HCT116 (cell line): ENCODE measurements around the gene DIPK1A.
"Not testable (repeated sequence)": the region's sequence is repeated elsewhere in the genome, so short reads cannot be mapped to it uniquely, and the experiment has no call there.

Experiments used
- EGR1 ChIP-seq: IDR thresholded peaks from 2 replicates; pipeline ENCODE4 v1.6.1; 2012; ENCODE audit warnings: low read depth
- EZH2 ChIP-seq: fragments of 200-600 bp; sonication (generic); IDR thresholded peaks from 2 replicates; pipeline ENCODE4 v1.6.1; 2017; ENCODE audit warnings: antibody characterized with exemption, mixed run types
- EZH2phosphoT487 ChIP-seq: fragments of 200-600 bp; IDR thresholded peaks from 2 replicates; pipeline ENCODE4 v1.6.1; 2018; ENCODE audit warnings: antibody characterized with exemption, borderline replicate concordance
- POLR2A ChIP-seq: IDR thresholded peaks from 2 replicates; pipeline ENCODE4 v1.7.0; 2011; ENCODE audit warnings: borderline replicate concordance; ENCODE audit not compliant: insufficient read depth, insufficient read length; ENCODE audit errors: extremely low read depth
- POLR2AphosphoS5 ChIP-seq: IDR thresholded peaks from 2 replicates; pipeline ENCODE4 v1.6.1; 2011; ENCODE audit warnings: mild to moderate bottlenecking, low read depth, low read length, moderate library complexity
- RAD21 ChIP-seq: IDR thresholded peaks from 2 replicates; pipeline ENCODE4 v1.6.1; 2012; ENCODE audit warnings: low read depth, mild to moderate bottlenecking
- SIN3A ChIP-seq: IDR thresholded peaks from 2 replicates; pipeline ENCODE4 v1.6.1; 2012; ENCODE audit warnings: low read depth
- SP1 ChIP-seq: IDR thresholded peaks from 2 replicates; pipeline ENCODE4 v1.6.1; 2012; ENCODE audit warnings: low read depth
- YY1 ChIP-seq: IDR thresholded peaks from 2 replicates; pipeline ENCODE4 v1.6.1; 2011; ENCODE audit warnings: low read length, low read depth, moderate library complexity, mild to moderate bottlenecking; ENCODE audit not compliant: insufficient replicate concordance; ENCODE audit errors: extremely low read depth
- ZNF274 ChIP-seq: fragments of 200-500 bp; sonication (Bioruptor generic); IDR thresholded peaks from 2 replicates; pipeline ENCODE4 v1.6.1; 2014; ENCODE audit warnings: mild to moderate bottlenecking, low read depth, low read length, inconsistent platforms
- TF ChIP-seq, protein P1 (sequence below): IDR thresholded peaks from 2 replicates; pipeline ENCODE4 v1.6.1; 2012
- TF ChIP-seq, protein P2 (sequence below), 3 experiments: fragments of 200-600 bp in 1 of 3; sonication (generic) in 1 of 3; IDR thresholded peaks in 2 of 3; conservative IDR thresholded peaks in 1 of 3; 2 replicates each; pipeline ENCODE4 v1.5.1; 2012 to 2017; ENCODE audit warnings: low read depth in 2 of 3, low read length in 2 of 3, antibody characterized with exemption in 1 of 3, borderline replicate concordance in 1 of 3, control low read depth in 1 of 3, mild to moderate bottlenecking in 1 of 3, mixed read lengths in 1 of 3, mixed run types in 1 of 3, moderate library complexity in 1 of 3; ENCODE audit not compliant: insufficient read depth in 1 of 3
- TF ChIP-seq, protein P3 (sequence below): IDR thresholded peaks from 2 replicates; pipeline ENCODE4 v1.6.1; 2012
- TF ChIP-seq, protein P4 (sequence below): IDR thresholded peaks from 2 replicates; pipeline ENCODE4 v1.6.1; 2012; ENCODE audit warnings: low read depth

DNA sequence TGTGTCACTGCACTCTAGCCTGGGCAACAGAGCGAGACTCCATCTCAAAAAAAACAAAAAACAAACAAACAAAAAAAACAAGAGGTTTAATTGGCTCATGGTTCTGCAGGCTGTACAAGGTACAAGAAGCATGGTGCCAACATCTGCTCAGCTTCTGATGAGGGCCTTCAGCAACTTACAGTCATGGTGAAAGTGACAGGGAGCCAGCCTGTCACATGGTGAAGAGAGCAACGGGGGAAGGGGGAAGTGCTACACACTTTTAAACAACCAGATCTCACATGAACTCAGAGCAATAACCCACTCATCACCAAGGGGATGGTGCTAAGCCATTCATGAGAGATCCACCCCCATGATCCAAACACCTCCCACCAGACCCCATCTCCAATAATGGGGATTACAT, 63.2 kb downstream of the DIPK1A start:
- TF ChIP-seq EZH2, EZH2phosphoT487, POLR2AphosphoS5, YY1, POLR2A, RAD21, SIN3A, EGR1, SP1, ZNF274: not testable (repeated sequence)
- TF ChIP-seq, protein P1, sequence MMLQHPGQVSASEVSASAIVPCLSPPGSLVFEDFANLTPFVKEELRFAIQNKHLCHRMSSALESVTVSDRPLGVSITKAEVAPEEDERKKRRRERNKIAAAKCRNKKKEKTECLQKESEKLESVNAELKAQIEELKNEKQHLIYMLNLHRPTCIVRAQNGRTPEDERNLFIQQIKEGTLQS: not testable (repeated sequence)
- TF ChIP-seq, protein P2, sequence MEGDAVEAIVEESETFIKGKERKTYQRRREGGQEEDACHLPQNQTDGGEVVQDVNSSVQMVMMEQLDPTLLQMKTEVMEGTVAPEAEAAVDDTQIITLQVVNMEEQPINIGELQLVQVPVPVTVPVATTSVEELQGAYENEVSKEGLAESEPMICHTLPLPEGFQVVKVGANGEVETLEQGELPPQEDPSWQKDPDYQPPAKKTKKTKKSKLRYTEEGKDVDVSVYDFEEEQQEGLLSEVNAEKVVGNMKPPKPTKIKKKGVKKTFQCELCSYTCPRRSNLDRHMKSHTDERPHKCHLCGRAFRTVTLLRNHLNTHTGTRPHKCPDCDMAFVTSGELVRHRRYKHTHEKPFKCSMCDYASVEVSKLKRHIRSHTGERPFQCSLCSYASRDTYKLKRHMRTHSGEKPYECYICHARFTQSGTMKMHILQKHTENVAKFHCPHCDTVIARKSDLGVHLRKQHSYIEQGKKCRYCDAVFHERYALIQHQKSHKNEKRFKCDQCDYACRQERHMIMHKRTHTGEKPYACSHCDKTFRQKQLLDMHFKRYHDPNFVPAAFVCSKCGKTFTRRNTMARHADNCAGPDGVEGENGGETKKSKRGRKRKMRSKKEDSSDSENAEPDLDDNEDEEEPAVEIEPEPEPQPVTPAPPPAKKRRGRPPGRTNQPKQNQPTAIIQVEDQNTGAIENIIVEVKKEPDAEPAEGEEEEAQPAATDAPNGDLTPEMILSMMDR (IDR thresholded peaks at IDR 0.05 in 2 of 3, conservative IDR thresholded peaks at IDR 0.05 in 1 of 3; ENCODE audit: borderline replicate concordance in 1 of 3, insufficient read depth in 1 of 3, low read depth in 2 of 3, low read length in 2 of 3): not testable (repeated sequence)
- TF ChIP-seq, protein P3, sequence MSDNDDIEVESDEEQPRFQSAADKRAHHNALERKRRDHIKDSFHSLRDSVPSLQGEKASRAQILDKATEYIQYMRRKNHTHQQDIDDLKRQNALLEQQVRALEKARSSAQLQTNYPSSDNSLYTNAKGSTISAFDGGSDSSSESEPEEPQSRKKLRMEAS: not testable (repeated sequence)
- TF ChIP-seq, protein P4, sequence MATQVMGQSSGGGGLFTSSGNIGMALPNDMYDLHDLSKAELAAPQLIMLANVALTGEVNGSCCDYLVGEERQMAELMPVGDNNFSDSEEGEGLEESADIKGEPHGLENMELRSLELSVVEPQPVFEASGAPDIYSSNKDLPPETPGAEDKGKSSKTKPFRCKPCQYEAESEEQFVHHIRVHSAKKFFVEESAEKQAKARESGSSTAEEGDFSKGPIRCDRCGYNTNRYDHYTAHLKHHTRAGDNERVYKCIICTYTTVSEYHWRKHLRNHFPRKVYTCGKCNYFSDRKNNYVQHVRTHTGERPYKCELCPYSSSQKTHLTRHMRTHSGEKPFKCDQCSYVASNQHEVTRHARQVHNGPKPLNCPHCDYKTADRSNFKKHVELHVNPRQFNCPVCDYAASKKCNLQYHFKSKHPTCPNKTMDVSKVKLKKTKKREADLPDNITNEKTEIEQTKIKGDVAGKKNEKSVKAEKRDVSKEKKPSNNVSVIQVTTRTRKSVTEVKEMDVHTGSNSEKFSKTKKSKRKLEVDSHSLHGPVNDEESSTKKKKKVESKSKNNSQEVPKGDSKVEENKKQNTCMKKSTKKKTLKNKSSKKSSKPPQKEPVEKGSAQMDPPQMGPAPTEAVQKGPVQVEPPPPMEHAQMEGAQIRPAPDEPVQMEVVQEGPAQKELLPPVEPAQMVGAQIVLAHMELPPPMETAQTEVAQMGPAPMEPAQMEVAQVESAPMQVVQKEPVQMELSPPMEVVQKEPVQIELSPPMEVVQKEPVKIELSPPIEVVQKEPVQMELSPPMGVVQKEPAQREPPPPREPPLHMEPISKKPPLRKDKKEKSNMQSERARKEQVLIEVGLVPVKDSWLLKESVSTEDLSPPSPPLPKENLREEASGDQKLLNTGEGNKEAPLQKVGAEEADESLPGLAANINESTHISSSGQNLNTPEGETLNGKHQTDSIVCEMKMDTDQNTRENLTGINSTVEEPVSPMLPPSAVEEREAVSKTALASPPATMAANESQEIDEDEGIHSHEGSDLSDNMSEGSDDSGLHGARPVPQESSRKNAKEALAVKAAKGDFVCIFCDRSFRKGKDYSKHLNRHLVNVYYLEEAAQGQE: not testable (repeated sequence)
